ENCODE results near the gene CFAP77. TPM values are rescaled to one million over a fixed set of nuclear protein-coding genes. Genes with fewer than 3 reads are reported as not detected.

The CFAP77 gene
- total RNA-seq, 2 donors from 2014 or later, result 3.3 to 8.6 TPM

- peaks cover 0 to 24% of the 10 kb centered on the region in 2 donors for H3K4me1 ChIP-seq
- DNase-seq (ENCODE audit: low spot score), result no peak
- no peak for TF ChIP-seq CTCF (IDR thresholded peaks at IDR 0.05)
- H3K27ac ChIP-seq, result no peak overlapping the region
- H3K4me3 ChIP-seq, result no peak overlapping the region
- H3K36me3 ChIP-seq, result peaks cover 8% of the 10 kb centered on the region
- no peaks in the 10 kb centered on the region for H3K9me3 ChIP-seq
- peaks cover 43 to 56% of the 10 kb centered on the region in 2 donors for H3K27me3 ChIP-seq
Measured at GRCh38 chr9:132589148-132590036, 179.4 kb downstream of the CFAP77 start.

GRCh38 chr9:132590037-132590317 lies 180.0 kb downstream of the CFAP77 start:
- no peak for TF ChIP-seq CTCF (IDR thresholded peaks at IDR 0.05)
- Histone ChIP-seq H3K9me3 (no peaks in the 10 kb centered on the region), H3K27ac (no peak overlapping the region), H3K4me3 (no peak overlapping the region), H3K27me3 (peaks cover 40 to 50% of the 10 kb centered on the region in 2 donors), H3K4me1 (peaks cover 0 to 24% of the 10 kb centered on the region in 2 donors), H3K36me3 (peaks cover 13% of the 10 kb centered on the region)
- no peak for DNase-seq (ENCODE audit: low spot score)

- H3K4me3 ChIP-seq, result no peak overlapping the region
- no peak for DNase-seq (ENCODE audit: low spot score)
- no peak overlapping the region for H3K27ac ChIP-seq
- peaks cover 35 to 44% of the 10 kb centered on the region in 2 donors for H3K27me3 ChIP-seq
- TF ChIP-seq CTCF (IDR thresholded peaks at IDR 0.05), result no peak
- H3K4me1 ChIP-seq, result peaks cover 0 to 24% of the 10 kb centered on the region in 2 donors
- H3K36me3 ChIP-seq, result peaks cover 13% of the 10 kb centered on the region
- no peaks in the 10 kb centered on the region for H3K9me3 ChIP-seq
Measured at GRCh38 chr9:132590318-132591182, 180.5 kb downstream of the CFAP77 start.

GRCh38 chr9:132591244-132591643 lies 181.2 kb downstream of the CFAP77 start:
- H3K4me3 ChIP-seq, result no peak overlapping the region
- DNase-seq (ENCODE audit: low spot score), result no peak
- no peak for TF ChIP-seq CTCF (IDR thresholded peaks at IDR 0.05)
- H3K27ac ChIP-seq, result no peak overlapping the region
- no peaks in the 10 kb centered on the region for H3K9me3 ChIP-seq
- H3K36me3 ChIP-seq, result peaks cover 13% of the 10 kb centered on the region
- peaks cover 29 to 37% of the 10 kb centered on the region in 2 donors for H3K27me3 ChIP-seq
- H3K4me1 ChIP-seq, result peaks cover 0 to 24% of the 10 kb centered on the region in 2 donors

- Histone ChIP-seq H3K36me3 (peaks cover 13% of the 10 kb centered on the region), H3K27ac (no peak overlapping the region), H3K4me3 (no peak overlapping the region), H3K27me3 (peaks cover 28 to 32% of the 10 kb centered on the region in 2 donors), H3K9me3 (no peaks in the 10 kb centered on the region), H3K4me1 (peaks cover 0 to 18% of the 10 kb centered on the region in 2 donors)
- no peak for DNase-seq (ENCODE audit: low spot score)
- no peak for TF ChIP-seq CTCF (IDR thresholded peaks at IDR 0.05)
Measured at GRCh38 chr9:132591751-132592314, 181.8 kb downstream of the CFAP77 start.
